MM.1S (cell line): ENCODE measurements around the gene WEE2.
"Not testable (repeated sequence)": the region's sequence is repeated elsewhere in the genome, so short reads cannot be mapped to it uniquely, and the experiment has no call there.

Experiments
- DNase-seq: peaks from one replicate; pipeline ENCODE4 v3.0.0-alpha.2; 2015
- H2AFZ ChIP-seq: fragments of 300-600 bp; sonication (generic); 2 replicates; pipeline ENCODE4 v1.6.0; 2016; ENCODE audit warnings: antibody characterized with exemption, low read length
- H3F3A ChIP-seq: fragments of 300-600 bp; sonication (generic); 2 replicates; pipeline ENCODE4 v1.6.1; 2016; ENCODE audit warnings: mild to moderate bottlenecking, antibody characterized with exemption, low read length, moderate library complexity, mixed read lengths; ENCODE audit not compliant: insufficient read depth
- H3K27ac ChIP-seq: fragments of 300-600 bp; sonication (generic); 2 replicates; pipeline ENCODE4 v1.5.1; 2016; ENCODE audit warnings: mild to moderate bottlenecking, low read length
- H3K27me3 ChIP-seq: fragments of 300-600 bp; sonication (generic); replicated peaks from 2 replicates; pipeline ENCODE4 v1.6.0; 2016; ENCODE audit warnings: low read length; ENCODE audit not compliant: insufficient read depth
- H3K36me3 ChIP-seq: fragments of 300-600 bp; sonication (generic); replicated peaks from 2 replicates; pipeline ENCODE4 v1.6.1; 2016; ENCODE audit warnings: mild to moderate bottlenecking, low read length, mixed read lengths; ENCODE audit not compliant: insufficient read depth
- H3K4me1 ChIP-seq: fragments of 300-600 bp; sonication (generic); 2 replicates; pipeline ENCODE4 v1.6.1; 2016; ENCODE audit warnings: low read length, mixed read lengths
- H3K4me2 ChIP-seq: fragments of 300-600 bp; sonication (generic); 2 replicates; pipeline ENCODE4 v1.6.0; 2016; ENCODE audit warnings: low read depth, low read length
- H3K4me3 ChIP-seq: fragments of 300-600 bp; sonication (generic); 2 replicates; pipeline ENCODE4 v1.5.1; 2016; ENCODE audit warnings: low read length, mixed read lengths
- H3K79me2 ChIP-seq: fragments of 300-600 bp; sonication (generic); 2 replicates; pipeline ENCODE4 v1.6.1; 2016; ENCODE audit warnings: mixed run types, low read length, mixed read lengths
- H3K9ac ChIP-seq: fragments of 300-600 bp; sonication (generic); 2 replicates; pipeline ENCODE4 v1.6.1; 2016; ENCODE audit warnings: low read length, mixed read lengths
- H3K9me2 ChIP-seq: fragments of 300-600 bp; sonication (generic); replicated peaks from 2 replicates; pipeline ENCODE4 v1.6.1; 2016; ENCODE audit warnings: mild to moderate bottlenecking, low read length, mixed read lengths; ENCODE audit not compliant: insufficient read depth
- H3K9me3 ChIP-seq: fragments of 300-600 bp; sonication (generic); replicated peaks from 2 replicates; pipeline ENCODE4 v1.6.1; 2016; ENCODE audit warnings: mild to moderate bottlenecking, low read length, mixed read lengths; ENCODE audit not compliant: insufficient read depth
- H4K20me1 ChIP-seq: fragments of 300-600 bp; sonication (generic); 2 replicates; pipeline ENCODE4 v1.6.1; 2016; ENCODE audit warnings: mild to moderate bottlenecking, low read length, moderate library complexity, mixed read lengths; ENCODE audit not compliant: insufficient read depth
- CTCF ChIP-seq: fragments of 300-600 bp; sonication (generic); IDR thresholded peaks from 2 replicates; pipeline ENCODE4 v1.5.1; 2016; ENCODE audit warnings: antibody characterized with exemption, low read length, mixed read lengths
- EZH2 ChIP-seq: fragments of 300-600 bp; sonication (generic); optimal IDR thresholded peaks from 2 replicates; pipeline ENCODE3; 2017; ENCODE audit warnings: low read depth, mild to moderate bottlenecking, antibody characterized with exemption, low read length, mixed read lengths
- EZH2phosphoT487 ChIP-seq: fragments of 300-600 bp; sonication (generic); IDR thresholded peaks from 2 replicates; pipeline ENCODE4 v1.6.1; 2018; ENCODE audit warnings: antibody characterized with exemption, low read length

Gene WEE2

GRCh38 chr7:141744131-141744530, 36.0 kb downstream of the WEE2 start:
- no peak overlapping the region for H2AFZ ChIP-seq
- H3K79me2 ChIP-seq: peaks cover 40% of the 10 kb centered on the region
- H3K9me2 ChIP-seq: no peaks in the 10 kb centered on the region
- TF ChIP-seq EZH2phosphoT487 (no peak), CTCF (no peak), EZH2 (no peak)
- no peaks in the 10 kb centered on the region for H3K27me3 ChIP-seq
- H3K36me3 ChIP-seq: peaks cover 30% of the 10 kb centered on the region; the same call in 1 of the 2 replicates
- H3K9ac ChIP-seq: no peak overlapping the region
- no peaks in the 10 kb centered on the region for H4K20me1 ChIP-seq
- no peak overlapping the region for H3K4me2 ChIP-seq
- DNase-seq: no peak
- H3K4me3 ChIP-seq: no peak overlapping the region
- no peak overlapping the region for H3K27ac ChIP-seq
- no peaks in the 10 kb centered on the region; the same call in 1 of the 2 replicates for H3F3A ChIP-seq
- peaks cover 6% of the 10 kb centered on the region for H3K4me1 ChIP-seq
- no peaks in the 10 kb centered on the region for H3K9me3 ChIP-seq

- H3K4me2 ChIP-seq: no peak overlapping the region
- DNase-seq: no peak
Measured at GRCh38 chr7:141748396-141748795, 40.2 kb downstream of the WEE2 start.

GRCh38 chr7:141751904-141752303, 43.8 kb downstream of the WEE2 start:
- H3K4me2 ChIP-seq, H3K4me1 ChIP-seq, H2AFZ ChIP-seq, H3K9ac ChIP-seq, H3K4me3 ChIP-seq, H3K79me2 ChIP-seq, H3F3A ChIP-seq, H3K27me3 ChIP-seq, H3K9me3 ChIP-seq, H3K27ac ChIP-seq, H3K9me2 ChIP-seq, H4K20me1 ChIP-seq: not testable (repeated sequence)
- H3K36me3 ChIP-seq: peaks cover 35% of the 10 kb centered on the region
- peak; percentile 12 for DNase-seq

More at GRCh38 chr7:141748396-141748795, 40.2 kb downstream of the WEE2 start:
- Histone ChIP-seq H3K27ac (no peak overlapping the region), H3F3A (no peaks in the 10 kb centered on the region; the same call in 1 of the 2 replicates), H2AFZ (no peak overlapping the region), H3K4me3 (no peak overlapping the region), H3K27me3 (no peaks in the 10 kb centered on the region), H3K79me2 (0 out of 2 replicates have a peak, but pooled peaks cover 5% of the 10 kb centered on the region), H3K9ac (no peak overlapping the region), H3K9me2 (no peaks in the 10 kb centered on the region), H4K20me1 (no peaks in the 10 kb centered on the region), H3K36me3 (peaks cover 51% of the 10 kb centered on the region), H3K9me3 (no peaks in the 10 kb centered on the region), H3K4me1 (no peaks in the 10 kb centered on the region)
- TF ChIP-seq EZH2phosphoT487 (no peak), CTCF (no peak), EZH2 (no peak)

- TF ChIP-seq CTCF: peak; percentile 52
- TF ChIP-seq EZH2: no peak
Measured at GRCh38 chr7:141752634-141753033, 44.5 kb downstream of the WEE2 start.

More at GRCh38 chr7:141752634-141753033, 44.5 kb downstream of the WEE2 start:
- Histone ChIP-seq H3K4me2 (no peak overlapping the region), H3K9me3 (no peaks in the 10 kb centered on the region), H3K4me3 (no peak overlapping the region), H3K27me3 (no peaks in the 10 kb centered on the region), H3K36me3 (peaks cover 35% of the 10 kb centered on the region), H3K9me2 (no peaks in the 10 kb centered on the region), H3K79me2 (no peaks in the 10 kb centered on the region), H3F3A (no peaks in the 10 kb centered on the region), H3K27ac (no peak overlapping the region), H4K20me1 (no peaks in the 10 kb centered on the region), H2AFZ (no peak overlapping the region), H3K4me1 (no peaks in the 10 kb centered on the region), H3K9ac (no peak overlapping the region)
- peak; percentile 20 for DNase-seq
